Prostate gland (tissue), 2 donors: ENCODE data around the gene DCST1. TPM values are rescaled to one million over a fixed set of nuclear protein-coding genes. Genes with fewer than 3 reads are reported as not detected.

ENCODE experiments used
- DNase-seq: peaks from one replicate; pipeline ENCODE4 v3.0.0-alpha.2; 2019; ENCODE audit warnings: low spot score
- H3K27ac ChIP-seq, 2 donors: fragments of 200-600 bp; sonication (generic); 2 replicates each; pipeline ENCODE4 v1.5.1; 2017 to 2019
- H3K27me3 ChIP-seq: fragments of 200-600 bp; sonication (generic); replicated peaks from 2 replicates; pipeline ENCODE4 v1.5.1; 2019; ENCODE audit not compliant: insufficient read depth
- H3K36me3 ChIP-seq, 2 donors: fragments of 200-600 bp; sonication (generic); 1 replicate in 1 of 2; 2 replicates in 1 of 2; pipeline versions ENCODE4 v1.5.1 to v1.8.1; 2017 to 2019
- H3K4me1 ChIP-seq: fragments of 200-600 bp; sonication (generic); replicated peaks from 2 replicates; pipeline ENCODE4 v1.5.1; 2019
- H3K4me3 ChIP-seq, 2 donors: fragments of 200-600 bp; sonication (generic); 2 replicates each; pipeline ENCODE4 v1.5.1; 2017 to 2019
- H3K9me3 ChIP-seq: fragments of 200-600 bp; sonication (generic); 2 replicates; pipeline ENCODE4 v1.5.1; 2017
- POLR2A ChIP-seq: fragments of 450-650 bp; IDR thresholded peaks from one replicate; pipeline ENCODE4 v1.6.1; 2016; ENCODE audit warnings: antibody characterized with exemption, mild to moderate bottlenecking
- POLR2AphosphoS5 ChIP-seq: sonication (generic); formaldehyde crosslinking; IDR thresholded peaks from one replicate; pipeline ENCODE4 v1.6.1; 2017; ENCODE audit warnings: antibody characterized with exemption
- WGBS: methylation state at CpG from one replicate; pipeline ENCODE4 v1.1.5; 2018; 5-methylcytosine and 5-hydroxymethylcytosine counted together
- intact Hi-C: fragments of 100-400 bp; cut with DNase I; formaldehyde crosslinking; loops from one replicate; pipeline ENCODE4 v1.14.2; 2022
- total RNA-seq, 2 donors: library from RNA; depleted of rRNA; stranded (reverse); fragments of >200 nt; gene quantifications; one replicate each; pipeline ENCODE4 v1.1.0, GENCODE V29; 2016
- TF ChIP-seq, protein P1 (sequence below), 4 experiments: fragments of 200-600 bp in 2 of 4; fragments of 450-650 bp in 2 of 4; sonication (generic) in 2 of 4; IDR thresholded peaks; 1 replicate in 3 of 4; 2 replicates in 1 of 4; pipeline ENCODE4 v1.5.1; 2016 to 2019; ENCODE audit warnings: antibody characterized with exemption in 4 of 4, mild to moderate bottlenecking in 2 of 4, moderate library complexity in 2 of 4

DCST1 gene
- total RNA-seq, 2 donors from 2014 or later: 0.51 TPM; not detected in 1

DNA sequence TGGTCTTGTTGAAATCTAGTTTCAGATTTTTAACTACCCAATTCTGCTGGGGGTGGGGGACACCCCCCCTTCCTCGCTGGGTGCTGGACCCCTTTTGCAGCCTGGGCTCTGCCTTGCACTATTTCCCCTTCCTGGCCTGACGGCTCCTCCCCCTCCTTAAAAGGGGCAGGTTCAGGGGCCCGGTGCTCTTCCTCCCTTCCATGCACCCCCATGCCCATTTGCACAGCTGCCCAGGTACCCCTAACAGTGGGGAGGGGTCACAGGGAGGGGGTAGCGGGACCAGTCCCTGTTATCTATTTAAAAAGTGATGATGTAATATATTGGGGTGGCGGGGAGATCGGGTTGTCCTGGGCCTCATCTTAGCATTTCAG, 15.7 kb upstream of the DCST1 start:
- H3K27ac ChIP-seq: peak overlapping the region; percentile 80 to 87
- 55% methylated on average over 6 of the region's 6 CpGs for WGBS
- DNase-seq: no peak
- H3K36me3 ChIP-seq: peaks cover 7 to 14% of the 10 kb centered on the region in 2 donors
- peaks cover 14% of the 10 kb centered on the region for H3K4me1 ChIP-seq
- H3K9me3 ChIP-seq: no peaks in the 10 kb centered on the region
- H3K27me3 ChIP-seq: no peaks in the 10 kb centered on the region
- H3K4me3 ChIP-seq: peak overlapping the region in 1 of 2 donors; percentile 26
- intact Hi-C loops: loop anchor here (1.0 kb wide), 1 partner anchor 56 kb away; no protein-coding TSS in a partner anchor
- TF ChIP-seq, protein P1, sequence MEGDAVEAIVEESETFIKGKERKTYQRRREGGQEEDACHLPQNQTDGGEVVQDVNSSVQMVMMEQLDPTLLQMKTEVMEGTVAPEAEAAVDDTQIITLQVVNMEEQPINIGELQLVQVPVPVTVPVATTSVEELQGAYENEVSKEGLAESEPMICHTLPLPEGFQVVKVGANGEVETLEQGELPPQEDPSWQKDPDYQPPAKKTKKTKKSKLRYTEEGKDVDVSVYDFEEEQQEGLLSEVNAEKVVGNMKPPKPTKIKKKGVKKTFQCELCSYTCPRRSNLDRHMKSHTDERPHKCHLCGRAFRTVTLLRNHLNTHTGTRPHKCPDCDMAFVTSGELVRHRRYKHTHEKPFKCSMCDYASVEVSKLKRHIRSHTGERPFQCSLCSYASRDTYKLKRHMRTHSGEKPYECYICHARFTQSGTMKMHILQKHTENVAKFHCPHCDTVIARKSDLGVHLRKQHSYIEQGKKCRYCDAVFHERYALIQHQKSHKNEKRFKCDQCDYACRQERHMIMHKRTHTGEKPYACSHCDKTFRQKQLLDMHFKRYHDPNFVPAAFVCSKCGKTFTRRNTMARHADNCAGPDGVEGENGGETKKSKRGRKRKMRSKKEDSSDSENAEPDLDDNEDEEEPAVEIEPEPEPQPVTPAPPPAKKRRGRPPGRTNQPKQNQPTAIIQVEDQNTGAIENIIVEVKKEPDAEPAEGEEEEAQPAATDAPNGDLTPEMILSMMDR (IDR thresholded peaks at IDR 0.05): no peak
- TF ChIP-seq POLR2A: no peak
- no peak for TF ChIP-seq POLR2AphosphoS5

GRCh38 chr1:155018617-155019348, 14.8 kb upstream of the DCST1 start:
- WGBS: 87% methylated on average over 8 of the region's 8 CpGs
- Histone ChIP-seq H3K9me3 (no peaks in the 10 kb centered on the region), H3K27ac (peak overlapping the region in 1 of 2 donors; percentile 80), H3K4me1 (peaks cover 14% of the 10 kb centered on the region), H3K27me3 (no peaks in the 10 kb centered on the region), H3K4me3 (no peak overlapping the region), H3K36me3 (peaks cover 7 to 14% of the 10 kb centered on the region in 2 donors)
- TF ChIP-seq POLR2A: no peak
- intact Hi-C loops: no loop called here
- no peak for DNase-seq

DNA sequence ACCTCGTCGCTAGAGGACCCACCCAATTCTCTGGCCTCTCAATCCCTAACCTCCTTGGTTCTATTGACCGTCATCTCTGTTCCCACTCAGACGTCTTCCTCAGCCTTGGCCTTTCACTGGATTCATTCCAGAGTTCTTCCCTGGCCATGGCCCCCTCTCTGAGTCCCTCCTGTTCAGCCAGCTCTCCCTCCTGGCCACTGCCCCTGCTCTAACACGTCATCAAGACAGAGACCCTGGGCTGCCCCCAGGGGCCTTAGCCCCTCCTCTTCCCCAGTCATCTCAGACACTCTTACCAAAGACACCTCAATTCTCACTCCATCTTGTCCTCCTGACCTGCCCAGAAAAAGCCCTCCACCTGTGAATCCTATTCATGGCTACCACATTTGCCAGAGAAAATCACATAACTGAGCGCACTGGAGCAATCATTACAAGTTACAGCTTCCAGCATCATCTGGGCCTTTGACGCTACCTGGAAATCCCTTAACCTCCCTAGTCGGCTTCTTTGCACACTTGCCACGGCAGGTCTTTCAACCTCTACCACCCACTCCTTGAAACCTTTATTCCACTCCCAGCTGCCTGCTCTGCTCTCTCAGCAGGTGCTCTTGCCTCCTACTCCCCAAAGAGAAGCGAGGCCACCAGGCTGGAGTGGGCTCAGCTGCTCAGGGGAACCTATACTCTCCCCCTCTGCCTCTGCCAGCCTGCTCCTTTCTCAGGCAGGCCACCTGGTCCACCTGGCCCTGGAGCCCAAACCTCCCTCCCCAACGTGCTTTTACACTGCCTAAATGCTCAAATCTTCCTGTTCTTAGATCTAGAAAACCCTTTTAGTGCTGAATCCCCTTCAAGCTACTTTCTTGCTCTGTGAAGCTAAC, 14.0 kb upstream of the DCST1 start:
- Histone ChIP-seq H3K4me3 (no peak overlapping the region), H3K9me3 (no peaks in the 10 kb centered on the region), H3K27me3 (no peaks in the 10 kb centered on the region), H3K36me3 (peaks cover 5 to 10% of the 10 kb centered on the region in 2 donors), H3K4me1 (peaks cover 14% of the 10 kb centered on the region), H3K27ac (no peak overlapping the region)
- 77% methylated on average over 11 of the region's 11 CpGs for WGBS
- DNase-seq: no peak
- TF ChIP-seq POLR2A (no peak), POLR2AphosphoS5 (no peak)
- TF ChIP-seq, protein P1 (IDR thresholded peaks at IDR 0.05): no peak
- intact Hi-C loops: no loop called here

DNA sequence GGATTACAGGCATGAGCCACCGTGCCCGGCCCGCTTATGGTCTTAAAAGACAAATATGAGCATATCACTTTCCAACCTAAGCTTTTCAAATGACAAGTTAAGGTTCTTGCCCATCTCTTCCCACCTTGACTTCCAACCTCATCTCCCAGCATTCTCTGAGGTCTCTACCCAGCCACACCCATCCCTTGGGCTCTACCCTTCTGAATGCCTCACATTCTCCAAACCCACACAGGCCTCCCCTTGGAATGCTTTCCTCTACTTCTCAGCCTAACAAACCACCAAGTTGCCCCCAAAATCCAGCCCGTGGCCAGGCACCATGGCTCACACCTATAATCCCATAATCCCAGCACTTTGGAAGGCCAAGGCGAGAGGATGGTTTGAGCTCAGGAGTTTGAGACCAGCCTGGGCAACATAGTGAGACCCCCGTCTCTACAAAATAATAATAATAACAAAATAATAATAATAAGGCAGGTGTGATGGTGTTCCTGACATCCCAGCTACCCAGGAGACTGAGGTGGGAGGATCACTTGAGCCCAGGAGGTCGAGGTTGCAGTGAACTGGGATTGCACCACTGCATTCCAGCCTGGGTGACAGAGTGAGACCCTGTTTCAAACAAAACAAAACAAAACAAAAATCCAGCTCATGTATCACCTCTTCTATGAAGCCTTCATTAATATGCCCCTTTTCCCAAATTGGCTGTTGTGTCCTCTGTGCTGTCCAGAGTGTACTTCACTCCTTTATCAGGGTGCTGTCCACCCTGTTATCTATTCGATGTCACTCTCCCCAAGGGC, 11.3 kb upstream of the DCST1 start:
- Histone ChIP-seq H3K27me3 (no peaks in the 10 kb centered on the region), H3K4me3 (no peak overlapping the region), H3K4me1 (peaks cover 7% of the 10 kb centered on the region), H3K9me3 (no peaks in the 10 kb centered on the region), H3K27ac (no peak overlapping the region), H3K36me3 (no peaks in the 10 kb centered on the region)
- intact Hi-C loops: no loop called here
- 70% methylated on average over 8 of the region's 8 CpGs for WGBS
- DNase-seq: no peak
- no peak for TF ChIP-seq POLR2A
- TF ChIP-seq, protein P1 (IDR thresholded peaks at IDR 0.05): no peak
- no peak for TF ChIP-seq POLR2AphosphoS5

GRCh38 chr1:155022927-155023236, 10.7 kb upstream of the DCST1 start:
- intact Hi-C loops: no loop called here
- TF ChIP-seq, protein P1 (IDR thresholded peaks at IDR 0.05): no peak
- TF ChIP-seq POLR2AphosphoS5 (peak; percentile 41), POLR2A (no peak)
- H3K27me3 ChIP-seq: no peaks in the 10 kb centered on the region
- H3K9me3 ChIP-seq: no peaks in the 10 kb centered on the region
- DNase-seq: no peak
- peaks cover 3% of the 10 kb centered on the region for H3K4me1 ChIP-seq
- no peaks in the 10 kb centered on the region for H3K36me3 ChIP-seq
- no peak overlapping the region for H3K27ac ChIP-seq
- no peak overlapping the region for H3K4me3 ChIP-seq
- WGBS: 48% methylated on average over 4 of the region's 4 CpGs
